ENCODE results near the gene SUSD5.

The SUSD5 gene

DNA sequence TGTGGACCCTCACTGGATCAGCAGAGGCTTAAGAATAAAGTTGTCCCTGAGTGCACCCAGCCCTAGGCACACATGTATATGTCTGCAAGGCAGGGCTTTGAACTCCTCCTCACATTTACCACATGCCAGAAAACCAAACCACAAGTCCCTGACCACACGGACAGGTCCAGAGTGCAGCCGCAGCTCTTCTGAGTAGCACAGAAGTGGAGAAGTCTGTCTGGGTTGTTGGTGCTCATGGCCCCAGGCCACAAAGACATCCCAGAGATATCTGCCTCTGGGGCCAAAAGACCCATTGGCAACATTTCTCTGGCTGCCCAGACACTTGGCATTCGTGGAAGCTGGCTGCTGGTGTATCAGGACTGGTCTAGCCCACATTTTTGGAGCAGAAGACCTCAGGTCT is 17.4 kb downstream of the SUSD5 start:
- Histone ChIP-seq H3F3A (ENCODE audit: insufficient read depth, low read length) (no peaks in the 10 kb centered on the region), H3K4me3 (ENCODE audit: low read depth, low read length, poor library complexity, severe bottlenecking) (no peak overlapping the region), H3K9ac (ENCODE audit: low read length) (no peak overlapping the region), H3K9me2 (ENCODE audit: low read depth, low read length) (no peaks in the 10 kb centered on the region), H3K27ac (ENCODE audit: low read depth, low read length, poor library complexity, severe bottlenecking) (no peak overlapping the region), H3K9me3 (ENCODE audit: low read length) (no peaks in the 10 kb centered on the region), H3K4me2 (ENCODE audit: low read length) (no peak overlapping the region), H2AFZ (ENCODE audit: low read length) (no peak overlapping the region), H3K36me3 (ENCODE audit: insufficient read depth, low read length) (no peaks in the 10 kb centered on the region), H3K27me3 (ENCODE audit: insufficient read depth, low read length) (no peaks in the 10 kb centered on the region), H4K20me1 (ENCODE audit: insufficient read depth, low read length) (no peaks in the 10 kb centered on the region), H3K4me1 (ENCODE audit: insufficient read depth, low read length, severe bottlenecking) (no peaks in the 10 kb centered on the region), H3K79me2 (ENCODE audit: insufficient read depth, low read length) (no peaks in the 10 kb centered on the region)
- no peak for TF ChIP-seq CTCF (IDR thresholded peaks at IDR 0.05; ENCODE audit: low read length)
- TF ChIP-seq EZH2 (IDR thresholded peaks at IDR 0.05; ENCODE audit: borderline replicate concordance, low read length): no peak

- H3F3A ChIP-seq (ENCODE audit: insufficient read depth, low read length): no peaks in the 10 kb centered on the region
- no peak overlapping the region for H3K27ac ChIP-seq (ENCODE audit: low read depth, low read length, poor library complexity, severe bottlenecking)
- no peak overlapping the region for H3K4me3 ChIP-seq (ENCODE audit: low read depth, low read length, poor library complexity, severe bottlenecking)
- H4K20me1 ChIP-seq (ENCODE audit: insufficient read depth, low read length): no peaks in the 10 kb centered on the region
- no peak overlapping the region for H2AFZ ChIP-seq (ENCODE audit: low read length)
- no peaks in the 10 kb centered on the region for H3K9me2 ChIP-seq (ENCODE audit: low read depth, low read length)
- H3K27me3 ChIP-seq (ENCODE audit: insufficient read depth, low read length): no peaks in the 10 kb centered on the region
- H3K9me3 ChIP-seq (ENCODE audit: low read length): no peaks in the 10 kb centered on the region
- TF ChIP-seq EZH2 (IDR thresholded peaks at IDR 0.05; ENCODE audit: borderline replicate concordance, low read length) (no peak), CTCF (IDR thresholded peaks at IDR 0.05; ENCODE audit: low read length) (no peak)
- H3K79me2 ChIP-seq (ENCODE audit: insufficient read depth, low read length): no peaks in the 10 kb centered on the region
- H3K4me2 ChIP-seq (ENCODE audit: low read length): no peak overlapping the region
- no peak overlapping the region for H3K9ac ChIP-seq (ENCODE audit: low read length)
- no peaks in the 10 kb centered on the region for H3K36me3 ChIP-seq (ENCODE audit: insufficient read depth, low read length)
- no peaks in the 10 kb centered on the region for H3K4me1 ChIP-seq (ENCODE audit: insufficient read depth, low read length, severe bottlenecking)
Measured at GRCh38 chr3:33196538-33196937, 22.1 kb downstream of the SUSD5 start.

- Histone ChIP-seq H3F3A (ENCODE audit: insufficient read depth, low read length) (no peaks in the 10 kb centered on the region), H3K79me2 (ENCODE audit: insufficient read depth, low read length) (no peaks in the 10 kb centered on the region), H3K27ac (ENCODE audit: low read depth, low read length, poor library complexity, severe bottlenecking) (no peak overlapping the region), H4K20me1 (ENCODE audit: insufficient read depth, low read length) (no peaks in the 10 kb centered on the region), H3K36me3 (ENCODE audit: insufficient read depth, low read length) (no peaks in the 10 kb centered on the region), H3K4me3 (ENCODE audit: low read depth, low read length, poor library complexity, severe bottlenecking) (no peak overlapping the region), H3K9ac (ENCODE audit: low read length) (no peak overlapping the region), H3K4me2 (ENCODE audit: low read length) (no peak overlapping the region), H3K4me1 (ENCODE audit: insufficient read depth, low read length, severe bottlenecking) (no peaks in the 10 kb centered on the region), H3K9me3 (ENCODE audit: low read length) (no peaks in the 10 kb centered on the region), H3K9me2 (ENCODE audit: low read depth, low read length) (no peaks in the 10 kb centered on the region), H2AFZ (ENCODE audit: low read length) (no peak overlapping the region), H3K27me3 (ENCODE audit: insufficient read depth, low read length) (no peaks in the 10 kb centered on the region)
- TF ChIP-seq EZH2 (IDR thresholded peaks at IDR 0.05; ENCODE audit: borderline replicate concordance, low read length) (no peak), CTCF (IDR thresholded peaks at IDR 0.05; ENCODE audit: low read length) (no peak)
Measured at GRCh38 chr3:33194303-33194702, 24.3 kb downstream of the SUSD5 start.
